Suprapubic skin (tissue), 4 donors: ENCODE data around the gene CCDC88C.

ENCODE experiments used
- EP300 ChIP-seq: sonication (generic); formaldehyde crosslinking; IDR thresholded peaks from one replicate; pipeline ENCODE4 v1.6.1; 2017; ENCODE audit warnings: antibody characterized with exemption
- POLR2A ChIP-seq, 2 donors: fragments of 450-650 bp; IDR thresholded peaks; one replicate each; pipeline ENCODE4 v1.6.1; 2017; ENCODE audit warnings: antibody characterized with exemption in 2 of 2, mild to moderate bottlenecking in 2 of 2, moderate library complexity in 2 of 2
- POLR2AphosphoS5 ChIP-seq, 3 donors: sonication (generic); formaldehyde crosslinking; IDR thresholded peaks; one replicate each; pipeline ENCODE4 v1.6.1; 2017; ENCODE audit warnings: antibody characterized with exemption in 3 of 3
- TF ChIP-seq, protein P1 (sequence below), 2 donors: fragments of 200-600 bp in 1 of 2; fragments of 450-650 bp in 1 of 2; sonication (generic) in 1 of 2; IDR thresholded peaks; one replicate each; pipeline ENCODE4 v1.5.1; 2016 to 2019; ENCODE audit warnings: antibody characterized with exemption in 2 of 2, mild to moderate bottlenecking in 1 of 2, moderate library complexity in 1 of 2

DNA sequence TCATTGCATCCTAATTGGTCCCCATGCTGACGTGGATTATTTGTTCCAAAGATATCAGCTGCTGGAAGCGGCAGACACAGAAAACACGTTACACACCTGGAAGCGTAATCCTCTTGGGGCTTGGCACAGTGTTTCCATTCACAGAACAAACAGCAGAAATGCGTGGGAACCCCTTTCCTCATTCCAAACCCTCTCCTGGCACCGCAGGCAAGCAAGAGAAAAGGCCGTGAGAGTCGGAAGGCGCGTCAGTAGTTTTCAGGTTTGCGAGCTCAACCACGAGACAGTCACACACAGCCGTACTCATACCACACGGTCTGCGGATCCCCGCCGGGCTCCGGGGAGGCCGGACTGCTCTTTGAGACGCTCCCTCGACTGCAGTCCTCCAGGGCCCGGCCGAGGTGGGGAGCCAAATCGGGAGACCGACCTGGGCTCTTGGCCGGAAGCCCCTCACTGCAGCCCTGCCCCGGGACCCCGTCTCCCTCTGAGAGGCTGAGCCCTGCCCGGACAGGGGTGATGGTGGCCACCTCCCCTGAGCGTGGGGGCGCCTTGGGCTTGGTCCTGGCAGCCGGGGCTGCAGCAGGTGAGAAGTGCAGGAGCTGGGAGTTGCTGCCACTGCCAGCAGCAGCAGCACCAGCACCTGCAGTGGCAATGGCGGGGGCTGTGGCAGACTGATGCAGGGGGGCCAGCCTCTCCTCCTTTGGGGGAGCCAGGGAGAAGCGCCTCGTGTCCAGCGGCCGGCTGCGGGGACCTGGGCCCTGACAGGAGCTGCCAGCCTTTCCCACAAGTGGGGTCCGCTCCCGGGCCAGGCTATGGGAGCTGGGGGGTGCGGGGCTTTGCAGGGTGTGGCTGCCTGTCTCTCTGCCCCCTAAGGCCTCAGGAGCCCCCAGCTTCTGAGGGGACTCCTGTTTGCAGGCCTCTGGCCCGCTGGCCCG lies 145.0 kb downstream of the CCDC88C start:
- TF ChIP-seq POLR2A (IDR thresholded peaks at IDR 0.05) (no peak), POLR2AphosphoS5 (IDR thresholded peaks at IDR 0.05) (no peak), EP300 (no peak)
- TF ChIP-seq, protein P1, sequence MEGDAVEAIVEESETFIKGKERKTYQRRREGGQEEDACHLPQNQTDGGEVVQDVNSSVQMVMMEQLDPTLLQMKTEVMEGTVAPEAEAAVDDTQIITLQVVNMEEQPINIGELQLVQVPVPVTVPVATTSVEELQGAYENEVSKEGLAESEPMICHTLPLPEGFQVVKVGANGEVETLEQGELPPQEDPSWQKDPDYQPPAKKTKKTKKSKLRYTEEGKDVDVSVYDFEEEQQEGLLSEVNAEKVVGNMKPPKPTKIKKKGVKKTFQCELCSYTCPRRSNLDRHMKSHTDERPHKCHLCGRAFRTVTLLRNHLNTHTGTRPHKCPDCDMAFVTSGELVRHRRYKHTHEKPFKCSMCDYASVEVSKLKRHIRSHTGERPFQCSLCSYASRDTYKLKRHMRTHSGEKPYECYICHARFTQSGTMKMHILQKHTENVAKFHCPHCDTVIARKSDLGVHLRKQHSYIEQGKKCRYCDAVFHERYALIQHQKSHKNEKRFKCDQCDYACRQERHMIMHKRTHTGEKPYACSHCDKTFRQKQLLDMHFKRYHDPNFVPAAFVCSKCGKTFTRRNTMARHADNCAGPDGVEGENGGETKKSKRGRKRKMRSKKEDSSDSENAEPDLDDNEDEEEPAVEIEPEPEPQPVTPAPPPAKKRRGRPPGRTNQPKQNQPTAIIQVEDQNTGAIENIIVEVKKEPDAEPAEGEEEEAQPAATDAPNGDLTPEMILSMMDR (IDR thresholded peaks at IDR 0.05): no peak
